Neuronal stem cell (in vitro differentiated cells): ENCODE data around the gene LCMT1. TPM values are rescaled to one million over a fixed set of nuclear protein-coding genes. Genes with fewer than 3 reads are reported as not detected.
"Not testable (repeated sequence)": the region's sequence is repeated elsewhere in the genome, so short reads cannot be mapped to it uniquely, and the experiment has no call there.

Experiments
- DNase-seq: peaks from one replicate; pipeline ENCODE4 v3.0.0-alpha.2; 2013; ENCODE audit warnings: low spot score
- H2AFZ ChIP-seq: one replicate; pipeline ENCODE4 v1.6.1; 2013; ENCODE audit warnings: mild to moderate bottlenecking, low read length, inconsistent platforms
- H2AK5ac ChIP-seq: 2 replicates; pipeline ENCODE4 v1.6.1; 2013; ENCODE audit warnings: low read depth, mild to moderate bottlenecking, inconsistent platforms, low read length, moderate library complexity, mixed read lengths
- H2BK120ac ChIP-seq: 2 replicates; pipeline ENCODE4 v1.6.1; 2013; ENCODE audit warnings: low read depth, mild to moderate bottlenecking, inconsistent platforms, low read length, moderate library complexity, mixed read lengths
- H2BK12ac ChIP-seq: one replicate; pipeline ENCODE4 v1.6.1; 2013; ENCODE audit warnings: low read length, inconsistent platforms
- H2BK15ac ChIP-seq: 2 replicates; pipeline ENCODE4 v1.6.1; 2013; ENCODE audit warnings: mild to moderate bottlenecking, low read length, inconsistent platforms, mixed read lengths
- H2BK5ac ChIP-seq: one replicate; pipeline ENCODE4 v1.6.1; 2013; ENCODE audit warnings: inconsistent platforms, mild to moderate bottlenecking, low read length, moderate library complexity
- H3K14ac ChIP-seq: one replicate; pipeline ENCODE4 v1.6.1; 2013; ENCODE audit warnings: low read length, inconsistent platforms
- H3K18ac ChIP-seq: 2 replicates; pipeline ENCODE4 v1.6.1; 2013; ENCODE audit warnings: low read length, inconsistent platforms
- H3K23ac ChIP-seq: 2 replicates; pipeline ENCODE4 v1.6.1; 2013; ENCODE audit warnings: low read depth, mild to moderate bottlenecking, mixed read lengths, low read length, inconsistent platforms; ENCODE audit not compliant: poor library complexity
- H3K27ac ChIP-seq: replicated peaks from 3 replicates; pipeline ENCODE4 v1.5.1; 2013; ENCODE audit warnings: low read length, inconsistent platforms
- H3K27me3 ChIP-seq, 3 experiments: 2 replicates each; pipeline ENCODE4 v1.6.1; 2013; ENCODE audit warnings: low read length in 3 of 3, mild to moderate bottlenecking in 2 of 3, inconsistent platforms in 1 of 3, low read depth in 1 of 3, mixed read lengths in 1 of 3, moderate library complexity in 1 of 3; ENCODE audit not compliant: control insufficient read depth in 3 of 3, insufficient read depth in 3 of 3
- H3K36me3 ChIP-seq, 2 donors: replicated peaks in 1 of 2; 2 replicates each; pipeline ENCODE4 v1.6.1; 2013; ENCODE audit warnings: low read length in 2 of 2; ENCODE audit not compliant: control insufficient read depth in 2 of 2, insufficient read depth in 2 of 2
- H3K4ac ChIP-seq: 2 replicates; pipeline ENCODE4 v1.6.1; 2013; ENCODE audit warnings: inconsistent platforms, mild to moderate bottlenecking, low read length, moderate library complexity
- H3K4me1 ChIP-seq, 2 donors: 1 replicate in 1 of 2; 2 replicates in 1 of 2; pipeline ENCODE4 v1.6.1; 2013; ENCODE audit warnings: low read length in 2 of 2, low read depth in 1 of 2; ENCODE audit not compliant: control insufficient read depth in 2 of 2, insufficient read depth in 1 of 2
- H3K4me2 ChIP-seq: one replicate; pipeline ENCODE4 v1.6.1; 2013; ENCODE audit warnings: mild to moderate bottlenecking, low read length, inconsistent platforms; ENCODE audit not compliant: insufficient read depth, poor library complexity, severe bottlenecking
- H3K4me3 ChIP-seq, 2 donors: 2 replicates each; pipeline ENCODE4 v1.5.1; 2013; ENCODE audit warnings: low read length in 2 of 2, mild to moderate bottlenecking in 2 of 2, inconsistent platforms in 1 of 2, moderate library complexity in 1 of 2
- H3K79me1 ChIP-seq: one replicate; pipeline ENCODE4 v1.6.1; 2013; ENCODE audit warnings: low read depth, mild to moderate bottlenecking, inconsistent platforms, low read length, moderate library complexity
- H3K9ac ChIP-seq: one replicate; pipeline ENCODE4 v1.6.1; 2013; ENCODE audit warnings: mild to moderate bottlenecking, low read depth, low read length, inconsistent platforms; ENCODE audit not compliant: poor library complexity
- H3K9me3 ChIP-seq, 2 donors: replicated peaks in 1 of 2; 2 replicates each; pipeline versions ENCODE3 to v1.6.1; 2013; ENCODE audit warnings: low read length in 2 of 2, mild to moderate bottlenecking in 2 of 2, inconsistent platforms in 1 of 2, low read depth in 1 of 2, mixed read lengths in 1 of 2, moderate library complexity in 1 of 2; ENCODE audit not compliant: control insufficient read depth in 2 of 2, insufficient read depth in 1 of 2
- H4K8ac ChIP-seq: one replicate; pipeline ENCODE4 v1.6.1; 2013; ENCODE audit warnings: low read depth, mild to moderate bottlenecking, inconsistent platforms, low read length, moderate library complexity
- H4K91ac ChIP-seq: one replicate; pipeline ENCODE4 v1.6.1; 2013; ENCODE audit warnings: low read length, low read depth, mild to moderate bottlenecking, inconsistent platforms; ENCODE audit not compliant: poor library complexity
- WGBS, 2 donors: extraction: QIAGEN DNeasy Blood & Tissue Kit; methylation state at CpG; one replicate each; pipeline ENCODE4 v1.1.7; 2013; ENCODE audit warnings: missing lambda C conversion rate in 2 of 2, mixed read lengths in 1 of 2; ENCODE audit not compliant: insufficient read length in 2 of 2, insufficient replicate concordance in 1 of 2; ENCODE audit errors: extremely low coverage in 2 of 2; 5-methylcytosine and 5-hydroxymethylcytosine counted together
- polyA plus RNA-seq, 2 experiments: library from polyadenylated mRNA; stranded (reverse); fragments of 200-250 nt; gene quantifications; one replicate each; pipeline ENCODE4 v1.2.3, GENCODE V29; 2013

LCMT1 gene
- polyA plus RNA-seq (2013, experiment 1 of 2) = 60.6 TPM
- polyA plus RNA-seq (2013, experiment 2 of 2) = 60.7 TPM

DNA sequence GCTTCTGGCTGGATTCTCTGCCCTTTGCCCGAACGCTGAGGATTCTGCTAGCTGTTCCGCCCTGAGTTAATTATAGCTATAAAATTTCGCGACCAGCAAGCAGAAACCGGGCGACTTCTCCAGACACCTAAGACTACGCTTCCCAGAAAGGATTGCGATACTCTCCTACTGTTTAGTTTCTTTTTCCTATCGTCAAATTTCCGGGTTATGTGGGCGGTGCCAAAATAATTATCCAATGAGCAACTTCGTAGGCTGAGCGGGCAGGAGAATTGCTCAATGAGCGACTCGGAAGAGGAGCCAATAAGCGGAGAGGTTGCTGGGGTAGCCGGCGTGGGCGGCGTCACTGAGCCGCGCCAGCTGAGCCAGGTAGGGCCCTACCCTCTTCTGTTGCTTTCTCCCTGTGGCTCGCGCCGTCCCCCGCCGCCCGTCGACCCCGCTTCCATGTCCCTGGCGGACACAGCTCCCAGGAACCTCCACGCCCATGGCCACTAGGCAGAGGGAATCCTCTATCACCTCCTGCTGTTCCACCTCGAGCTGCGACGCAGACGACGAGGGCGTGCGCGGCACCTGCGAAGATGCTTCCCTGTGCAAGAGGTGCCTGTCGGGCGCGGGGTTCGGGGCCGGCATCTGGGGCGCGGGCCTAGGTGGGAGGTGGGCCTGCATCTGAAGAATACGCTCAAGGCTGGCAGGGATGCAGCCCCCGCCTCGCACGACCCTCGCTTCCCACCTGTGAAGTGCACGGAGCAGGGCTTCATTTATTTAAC is at the start of gene LCMT1:
Gene LCMT1, plus strand, starts transcription at position 340 of the 764 bp plus-strand sequence. Its CDS starts 142 bp downstream, at position 482.
- Histone ChIP-seq H2BK12ac (no peak within 1 kb of the TSS), H2AFZ (peak within 1 kb of the TSS; percentile 96), H3K4me3 (peak within 1 kb of the TSS; percentile 94 to 95), H3K9me3 (no peaks in the 10 kb centered on the region), H3K14ac (peak within 1 kb of the TSS; percentile 73), H3K4me1 (peaks cover 5% of the 10 kb centered on the region in 2 donors), H2AK5ac (peak within 1 kb of the TSS; percentile 66), H3K4ac (no peak within 1 kb of the TSS), H3K4me2 (peak within 1 kb of the TSS; percentile 98), H3K18ac (peak within 1 kb of the TSS; percentile 82), H4K91ac (no peak within 1 kb of the TSS), H3K36me3 (peaks cover 7 to 16% of the 10 kb centered on the region in 2 donors), H2BK15ac (no peak within 1 kb of the TSS), H4K8ac (peak within 1 kb of the TSS; percentile 96), H2BK120ac (peak within 1 kb of the TSS; percentile 66), H3K23ac (peak within 1 kb of the TSS; percentile 37), H3K9ac (peak within 1 kb of the TSS; percentile 99), H3K27me3 (peaks cover 0 to 3% (median 0%) of the 10 kb centered on the region in 3 experiments), H3K27ac (peak within 1 kb of the TSS; percentile 11), H3K79me1 (peaks cover 11% of the 10 kb centered on the region), H2BK5ac (no peak within 1 kb of the TSS)
- peak; percentile 95 for DNase-seq
- WGBS, 2 donors = no CpG with 5 or more reads among the region's 55 CpGs

GRCh38 chr16:25063102-25063501 is 48.4 kb upstream of the LCMT1 start:
- H2BK12ac ChIP-seq = no peak overlapping the region
- DNase-seq = no peak
- H3K4ac ChIP-seq = no peak overlapping the region
- no peak overlapping the region for H2BK120ac ChIP-seq
- no peak overlapping the region for H4K8ac ChIP-seq
- H3K4me2 ChIP-seq = no peak overlapping the region
- H3K4me1 ChIP-seq = peaks cover 3 to 10% of the 10 kb centered on the region in 2 donors
- H3K9ac ChIP-seq = no peak overlapping the region
- no peak overlapping the region for H3K4me3 ChIP-seq
- H2BK5ac ChIP-seq = no peak overlapping the region
- no peaks in the 10 kb centered on the region for H3K79me1 ChIP-seq
- H2AK5ac ChIP-seq = no peak overlapping the region
- no peak overlapping the region for H2AFZ ChIP-seq
- no peak overlapping the region for H3K27ac ChIP-seq
- no peak overlapping the region for H2BK15ac ChIP-seq
- no peaks in the 10 kb centered on the region for H3K36me3 ChIP-seq
- no peak overlapping the region for H3K18ac ChIP-seq
- no peaks in the 10 kb centered on the region for H3K27me3 ChIP-seq
- no peak overlapping the region for H4K91ac ChIP-seq
- no peak overlapping the region for H3K23ac ChIP-seq
- WGBS, 2 donors = no CpG with 5 or more reads among the region's 3 CpGs
- H3K9me3 ChIP-seq = peaks cover 3 to 4% of the 10 kb centered on the region in 2 donors
- no peak overlapping the region for H3K14ac ChIP-seq

- peaks cover 3 to 4% of the 10 kb centered on the region in 2 donors for H3K9me3 ChIP-seq
- no peak overlapping the region for H3K4me2 ChIP-seq
- H3K4ac ChIP-seq = no peak overlapping the region
- H2AFZ ChIP-seq = peak overlapping the region; percentile 14
- no peak overlapping the region for H3K14ac ChIP-seq
- H3K27ac ChIP-seq = no peak overlapping the region
- no peak for DNase-seq
- H2BK12ac ChIP-seq = no peak overlapping the region
- no peak overlapping the region for H4K91ac ChIP-seq
- no peak overlapping the region for H2BK5ac ChIP-seq
- WGBS, 2 donors = no CpG with 5 or more reads among the region's 6 CpGs
- no peak overlapping the region for H3K9ac ChIP-seq
- no peak overlapping the region for H2BK15ac ChIP-seq
- H2AK5ac ChIP-seq = no peak overlapping the region
- H3K79me1 ChIP-seq = no peaks in the 10 kb centered on the region
- H3K23ac ChIP-seq = no peak overlapping the region
- H4K8ac ChIP-seq = no peak overlapping the region
- no peaks in the 10 kb centered on the region for H3K27me3 ChIP-seq
- H3K36me3 ChIP-seq = no peaks in the 10 kb centered on the region
- peaks cover 3 to 10% of the 10 kb centered on the region in 2 donors for H3K4me1 ChIP-seq
- no peak overlapping the region for H3K18ac ChIP-seq
- no peak overlapping the region for H3K4me3 ChIP-seq
- no peak overlapping the region for H2BK120ac ChIP-seq
Measured at GRCh38 chr16:25063865-25064264, 47.7 kb upstream of the LCMT1 start.

GRCh38 chr16:25064281-25064680 is 47.3 kb upstream of the LCMT1 start:
- H2AK5ac ChIP-seq, H2BK15ac ChIP-seq, H3K9ac ChIP-seq, H3K18ac ChIP-seq, H2AFZ ChIP-seq, H3K27me3 ChIP-seq, H2BK12ac ChIP-seq, H3K14ac ChIP-seq, H4K8ac ChIP-seq, H2BK120ac ChIP-seq, H4K91ac ChIP-seq, H3K4me2 ChIP-seq, H3K4me3 ChIP-seq, H3K79me1 ChIP-seq, DNase-seq, H3K9me3 ChIP-seq, H3K23ac ChIP-seq, H3K27ac ChIP-seq, H3K4ac ChIP-seq, H2BK5ac ChIP-seq, H3K36me3 ChIP-seq: not testable (repeated sequence)
- no CpG with 5 or more reads among the region's 1 CpG for WGBS, 2 donors
- H3K4me1 ChIP-seq = peaks cover 3 to 10% of the 10 kb centered on the region in 2 donors
